ENCODE results near the gene PDE4A. TPM values are rescaled to one million over a fixed set of nuclear protein-coding genes. Genes with fewer than 3 reads are reported as not detected.
A peak's percentile ranks its signal among the peaks of the same experiment; 100 is the strongest.

PDE4A gene
- total RNA-seq, 1 experiment from 2014 or later = 3.7 TPM

DNA sequence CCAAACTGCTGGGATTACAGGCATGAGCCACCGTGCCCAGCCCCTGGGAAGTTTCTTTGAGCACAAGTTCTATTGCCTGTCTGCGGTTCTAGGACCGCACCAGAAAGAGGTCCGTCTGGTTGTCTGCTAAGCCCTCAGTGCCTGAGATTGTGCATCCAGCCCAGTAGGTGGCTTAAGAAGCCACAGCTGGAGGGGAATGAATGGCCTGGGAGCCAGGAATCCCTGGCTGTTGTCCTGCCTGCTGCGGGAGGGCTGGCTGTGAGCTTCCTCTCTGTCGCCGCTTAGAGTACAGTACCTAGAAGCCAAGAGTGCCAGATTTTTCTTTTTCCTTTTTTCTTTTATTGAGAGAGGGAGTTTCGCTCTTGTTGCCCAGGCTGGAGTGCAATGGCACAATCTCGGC lies 35.8 kb upstream of the PDE4A start:
- peaks cover 20% of the 10 kb centered on the region for H3K36me3 Mint-ChIP-seq (ENCODE audit: insufficient read depth, unreplicated experiment)
- H3K36me3 ChIP-seq (ENCODE audit: control insufficient read depth, insufficient read depth, low read length) = no peaks in the 10 kb centered on the region
- 0 out of 2 replicates have a peak, but pooled peaks cover 2% of the 10 kb centered on the region for H3K4me1 ChIP-seq
- ChIA-PET CTCF (interaction anchor here (0.6 kb wide), 1 partner anchor 85 kb away, joined by 3 read pairs; no protein-coding TSS in a partner anchor), POLR2A (interaction anchor here (0.6 kb wide), 1 partner anchor 42 kb away, joined by 3 read pairs; no protein-coding TSS in a partner anchor)
- intact Hi-C loops (cut with micrococcal nuclease; ENCODE audit: unreplicated experiment) = no loop called here
- DNase-seq = no peak
- no peaks in the 10 kb centered on the region for H3K4me1 Mint-ChIP-seq (ENCODE audit: low read depth, unreplicated experiment)
- H3K4me3 ChIP-seq (ENCODE audit: low read depth, low read length) = no peak overlapping the region
- BruUV-seq (replicated peaks) = no TSS peak
- H3K9me3 ChIP-seq = no peaks in the 10 kb centered on the region
- no peaks in the 10 kb centered on the region for H3K9me3 Mint-ChIP-seq (ENCODE audit: unreplicated experiment)
- H3K4me3 Mint-ChIP-seq (ENCODE audit: unreplicated experiment) = no peak overlapping the region
- no peaks in the 10 kb centered on the region for H3K27me3 ChIP-seq (replicated peaks; ENCODE audit: control insufficient read depth, insufficient read depth, low read length)
- TF ChIP-seq, protein P1, sequence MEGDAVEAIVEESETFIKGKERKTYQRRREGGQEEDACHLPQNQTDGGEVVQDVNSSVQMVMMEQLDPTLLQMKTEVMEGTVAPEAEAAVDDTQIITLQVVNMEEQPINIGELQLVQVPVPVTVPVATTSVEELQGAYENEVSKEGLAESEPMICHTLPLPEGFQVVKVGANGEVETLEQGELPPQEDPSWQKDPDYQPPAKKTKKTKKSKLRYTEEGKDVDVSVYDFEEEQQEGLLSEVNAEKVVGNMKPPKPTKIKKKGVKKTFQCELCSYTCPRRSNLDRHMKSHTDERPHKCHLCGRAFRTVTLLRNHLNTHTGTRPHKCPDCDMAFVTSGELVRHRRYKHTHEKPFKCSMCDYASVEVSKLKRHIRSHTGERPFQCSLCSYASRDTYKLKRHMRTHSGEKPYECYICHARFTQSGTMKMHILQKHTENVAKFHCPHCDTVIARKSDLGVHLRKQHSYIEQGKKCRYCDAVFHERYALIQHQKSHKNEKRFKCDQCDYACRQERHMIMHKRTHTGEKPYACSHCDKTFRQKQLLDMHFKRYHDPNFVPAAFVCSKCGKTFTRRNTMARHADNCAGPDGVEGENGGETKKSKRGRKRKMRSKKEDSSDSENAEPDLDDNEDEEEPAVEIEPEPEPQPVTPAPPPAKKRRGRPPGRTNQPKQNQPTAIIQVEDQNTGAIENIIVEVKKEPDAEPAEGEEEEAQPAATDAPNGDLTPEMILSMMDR (IDR thresholded peaks at IDR 0.05; ENCODE audit: insufficient read depth in 1 of 2, low read depth in 1 of 2, low read length in 1 of 2, severe bottlenecking in 1 of 2, unreplicated experiment in 1 of 2) = no peak
- H3K27me3 Mint-ChIP-seq (ENCODE audit: insufficient read depth, unreplicated experiment) = no peaks in the 10 kb centered on the region
- no peak overlapping the region for H3K27ac Mint-ChIP-seq (ENCODE audit: unreplicated experiment)

DNA sequence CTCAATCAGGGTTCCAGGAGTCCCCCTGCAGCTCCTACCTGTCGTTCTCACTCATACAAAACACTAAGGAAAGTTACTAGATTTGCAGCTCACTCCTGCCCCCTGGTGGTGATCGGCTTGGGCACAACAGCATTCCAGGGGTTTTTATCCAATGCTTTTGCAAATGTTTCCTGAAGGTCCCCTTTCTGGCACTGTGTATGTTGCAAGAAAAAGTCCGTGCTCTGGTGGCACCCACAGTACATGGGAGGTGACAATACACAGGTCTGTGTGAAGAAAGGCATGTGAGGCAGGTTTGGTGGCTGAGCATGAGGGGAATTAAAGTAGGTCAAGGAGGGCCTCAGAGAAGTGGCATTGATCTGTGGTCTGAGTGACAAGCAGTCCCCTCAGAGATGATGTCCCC lies 31.4 kb upstream of the PDE4A start:
- Histone ChIP-seq H3K9me3 (no peaks in the 10 kb centered on the region), H3K27me3 (replicated peaks; ENCODE audit: control insufficient read depth, insufficient read depth, low read length) (no peaks in the 10 kb centered on the region), H3K36me3 (ENCODE audit: control insufficient read depth, insufficient read depth, low read length) (no peaks in the 10 kb centered on the region), H3K4me1 (no peaks in the 10 kb centered on the region), H3K4me3 (ENCODE audit: low read depth, low read length) (no peak overlapping the region)
- TF ChIP-seq, protein P1 (IDR thresholded peaks at IDR 0.05; ENCODE audit: insufficient read depth in 1 of 2, low read depth in 1 of 2, low read length in 1 of 2, severe bottlenecking in 1 of 2, unreplicated experiment in 1 of 2) = peak; percentile 87 to 90
- no peaks in the 10 kb centered on the region for H3K4me1 Mint-ChIP-seq (ENCODE audit: low read depth, unreplicated experiment)
- ChIA-PET CTCF (interaction anchor here (0.6 to 2.1 kb wide), 28 partner anchors 9 to 433 kb away, joined by 3 to 73 read pairs (median 5); partner anchors contain the start of genes CDC37, ICAM1, ICAM4 and ICAM5), POLR2A (interaction anchor here (0.6 to 1.0 kb wide), 6 partner anchors 8 to 167 kb away, joined by 3 to 4 read pairs (median 4); partner anchors contain the start of genes ICAM1 and TYK2)
- no TSS peak for BruUV-seq (replicated peaks)
- DNase-seq = peak; percentile 82 to 87
- H3K27ac Mint-ChIP-seq (ENCODE audit: unreplicated experiment) = peak overlapping the region; percentile 49
- H3K4me3 Mint-ChIP-seq (ENCODE audit: unreplicated experiment) = no peak overlapping the region
- H3K36me3 Mint-ChIP-seq (ENCODE audit: insufficient read depth, unreplicated experiment) = peaks cover 40% of the 10 kb centered on the region
- no peaks in the 10 kb centered on the region for H3K9me3 Mint-ChIP-seq (ENCODE audit: unreplicated experiment)
- intact Hi-C loops (cut with micrococcal nuclease; ENCODE audit: unreplicated experiment) = loop anchor here (1.0 kb wide), 2 partner anchors 120 to 130 kb away; no protein-coding TSS in a partner anchor
- no peaks in the 10 kb centered on the region for H3K27me3 Mint-ChIP-seq (ENCODE audit: insufficient read depth, unreplicated experiment)

DNA sequence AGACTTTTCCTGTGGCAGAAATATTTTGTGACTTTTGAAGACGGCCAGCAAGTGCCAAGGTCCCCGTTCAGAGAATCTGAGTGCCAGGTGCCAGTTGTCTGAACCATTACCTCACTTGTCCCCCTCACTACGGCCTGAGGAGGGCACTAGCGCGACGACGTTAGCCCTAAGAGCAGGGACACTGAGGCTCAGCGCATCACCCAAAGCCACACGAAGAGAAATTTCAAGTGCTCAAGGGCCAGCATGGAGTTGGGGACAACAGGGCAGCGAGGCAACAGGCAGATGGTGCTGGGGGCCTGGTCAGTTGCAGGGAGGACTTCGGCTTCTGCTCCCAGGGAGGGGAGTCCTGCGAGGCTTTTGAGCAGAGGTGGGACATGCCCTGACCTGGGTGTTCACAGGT lies 30.5 kb upstream of the PDE4A start:
- H3K4me1 ChIP-seq = no peaks in the 10 kb centered on the region
- H3K4me1 Mint-ChIP-seq (ENCODE audit: low read depth, unreplicated experiment) = no peaks in the 10 kb centered on the region
- DNase-seq = peak in 1 of 2 experiments; percentile 32
- H3K9me3 ChIP-seq = no peaks in the 10 kb centered on the region
- POLR2A ChIA-PET = no interaction called here
- H3K27ac Mint-ChIP-seq (ENCODE audit: unreplicated experiment) = no peak overlapping the region
- no peaks in the 10 kb centered on the region for H3K36me3 ChIP-seq (ENCODE audit: control insufficient read depth, insufficient read depth, low read length)
- no peaks in the 10 kb centered on the region for H3K27me3 ChIP-seq (replicated peaks; ENCODE audit: control insufficient read depth, insufficient read depth, low read length)
- CTCF ChIA-PET = interaction anchor here (0.6 to 2.1 kb wide), 4 partner anchors 14 to 155 kb away, joined by 3 to 54 read pairs (median 16); partner anchors contain the start of gene CDC37
- no peaks in the 10 kb centered on the region for H3K9me3 Mint-ChIP-seq (ENCODE audit: unreplicated experiment)
- H3K27me3 Mint-ChIP-seq (ENCODE audit: insufficient read depth, unreplicated experiment) = no peaks in the 10 kb centered on the region
- H3K36me3 Mint-ChIP-seq (ENCODE audit: insufficient read depth, unreplicated experiment) = peaks cover 40% of the 10 kb centered on the region
- no peak overlapping the region for H3K4me3 Mint-ChIP-seq (ENCODE audit: unreplicated experiment)
- TF ChIP-seq, protein P1 (IDR thresholded peaks at IDR 0.05; ENCODE audit: insufficient read depth in 1 of 2, low read depth in 1 of 2, low read length in 1 of 2, severe bottlenecking in 1 of 2, unreplicated experiment in 1 of 2) = peak in 1 of 2 experiments; percentile 12
- no peak overlapping the region for H3K4me3 ChIP-seq (ENCODE audit: low read depth, low read length)
- BruUV-seq (replicated peaks) = no TSS peak
- intact Hi-C loops (cut with micrococcal nuclease; ENCODE audit: unreplicated experiment) = loop anchor here (1.0 to 5.0 kb wide), 3 partner anchors 121 to 458 kb away; no protein-coding TSS in a partner anchor
